DMS153 (cell line): ENCODE results near the gene FBXL17.
"Not testable (repeated sequence)": the region's sequence is repeated elsewhere in the genome, so short reads cannot be mapped to it uniquely, and the experiment has no call there.

Source experiments
- DNase-seq: peaks from one replicate; lab custom pipeline; 2025; lab: John Stamatoyannopoulos, UW

Gene FBXL17

GRCh38 chr5:108311682-108312081 lies 70.2 kb downstream of the FBXL17 start:
- DNase-seq, result no peak

- DNase-seq, result no peak
These were observed 78.3 kb downstream of the FBXL17 start for GRCh38 chr5:108303611-108304010.

DNA sequence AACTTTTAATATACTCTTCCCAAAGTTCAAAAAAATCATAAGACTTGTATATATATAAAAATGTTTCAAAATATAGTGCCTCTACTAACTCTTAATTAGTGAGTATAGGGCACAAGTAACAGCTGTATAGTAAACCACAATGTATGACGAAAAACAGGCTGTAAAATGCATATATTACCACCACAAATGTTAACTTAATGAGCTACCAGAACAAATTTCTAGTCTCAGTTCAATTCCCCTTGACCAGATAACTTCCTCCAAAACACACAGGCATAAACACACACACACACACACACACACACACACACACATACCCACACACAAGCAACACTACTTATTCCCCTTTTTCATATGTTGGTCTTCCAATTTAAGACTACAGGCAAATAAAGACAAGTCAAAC lies 78.8 kb downstream of the FBXL17 start:
- no peak for DNase-seq

- no peak for DNase-seq
These were observed 84.8 kb downstream of the FBXL17 start for GRCh38 chr5:108297042-108297601.

DNA sequence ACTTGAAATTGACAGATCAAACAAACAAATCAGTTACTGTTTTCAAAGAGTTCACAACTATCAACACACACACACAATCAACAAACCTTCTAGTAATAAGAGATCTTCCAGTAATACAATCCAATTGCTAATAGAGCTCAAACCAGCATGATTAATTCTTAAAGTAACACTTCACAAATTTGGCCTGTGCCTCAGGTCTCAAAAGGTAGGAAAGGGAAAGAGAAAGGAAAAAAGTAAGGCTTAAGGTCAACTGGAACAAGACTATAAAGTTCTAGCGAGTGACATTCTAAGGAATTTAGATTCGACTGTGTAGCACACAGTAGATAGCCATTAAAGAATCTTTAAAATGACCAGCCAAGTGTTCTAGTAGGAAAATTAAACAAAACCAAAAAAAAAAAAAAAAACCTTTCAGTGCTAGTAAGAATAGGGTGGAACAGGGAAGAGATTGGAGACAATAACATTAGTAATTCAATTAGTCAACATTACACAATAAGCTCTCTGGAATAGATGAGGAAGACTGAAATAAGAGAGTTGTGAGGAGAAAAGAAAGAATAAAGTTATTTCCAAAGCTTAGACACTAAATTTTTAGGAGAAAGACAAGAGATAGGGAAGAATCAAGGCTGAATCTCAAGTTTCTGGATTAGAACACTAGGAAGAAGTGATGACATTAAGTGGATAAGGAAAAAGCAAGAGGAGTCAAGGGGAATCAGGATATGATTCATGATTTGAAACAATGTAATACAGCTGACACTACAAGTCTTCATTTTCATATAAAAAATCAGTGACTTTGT lies 86.1 kb downstream of the FBXL17 start:
- DNase-seq, result no peak

DNA sequence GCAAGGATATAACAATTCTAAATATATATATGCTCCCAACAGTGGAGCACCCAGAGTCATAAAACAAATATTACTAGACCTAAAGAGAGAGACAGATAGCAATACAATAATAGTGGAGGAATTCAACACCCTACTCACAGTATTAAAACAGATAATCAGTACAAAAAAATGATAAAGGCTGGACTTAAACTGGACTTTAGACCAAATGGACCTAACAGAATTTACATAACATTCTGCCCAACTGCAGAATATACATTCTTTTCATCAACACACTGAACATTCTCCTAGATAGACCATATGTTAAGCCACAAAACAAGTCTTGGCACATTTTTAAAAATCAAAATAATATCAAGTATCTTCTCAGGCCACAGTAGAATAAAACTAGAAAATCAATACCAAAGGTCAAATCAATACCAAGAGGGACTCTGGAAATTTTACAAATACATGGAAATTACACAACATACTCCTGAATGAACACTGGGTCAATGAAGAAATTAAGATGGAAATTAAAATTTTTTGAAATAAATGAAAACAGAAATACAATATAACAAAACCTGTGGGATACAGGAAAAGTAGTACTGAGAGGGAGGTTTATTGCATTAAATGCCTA lies 100.8 kb downstream of the FBXL17 start:
- no peak for DNase-seq

- no peak for DNase-seq
These were observed 101.7 kb downstream of the FBXL17 start for GRCh38 chr5:108280248-108280647.

GRCh38 chr5:108278285-108279240 lies 103.3 kb downstream of the FBXL17 start:
- no peak for DNase-seq

GRCh38 chr5:108276187-108277050 lies 105.5 kb downstream of the FBXL17 start:
- no peak for DNase-seq

DNA sequence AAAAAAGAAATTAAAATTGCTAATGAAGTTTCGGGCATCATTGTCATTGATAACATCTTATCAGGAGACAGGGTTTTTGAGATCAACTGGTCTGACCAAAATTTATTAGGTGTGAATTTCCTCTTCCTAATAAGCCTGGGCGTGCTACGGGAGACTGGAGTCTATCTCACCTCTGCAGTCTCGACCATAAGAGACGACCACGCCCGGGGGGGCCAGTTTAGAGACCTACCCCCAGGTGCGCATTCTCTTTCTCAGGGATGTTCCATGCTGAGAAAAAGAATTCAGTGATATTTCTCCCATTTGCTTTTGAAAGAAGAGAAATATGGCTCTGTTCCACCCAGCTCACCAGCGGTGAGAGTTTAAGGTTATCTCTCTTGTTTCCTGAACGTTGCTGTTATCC lies 107.8 kb downstream of the FBXL17 start:
- not testable (repeated sequence) for DNase-seq

GRCh38 chr5:108271127-108271526 lies 110.8 kb downstream of the FBXL17 start:
- no peak for DNase-seq

DNA sequence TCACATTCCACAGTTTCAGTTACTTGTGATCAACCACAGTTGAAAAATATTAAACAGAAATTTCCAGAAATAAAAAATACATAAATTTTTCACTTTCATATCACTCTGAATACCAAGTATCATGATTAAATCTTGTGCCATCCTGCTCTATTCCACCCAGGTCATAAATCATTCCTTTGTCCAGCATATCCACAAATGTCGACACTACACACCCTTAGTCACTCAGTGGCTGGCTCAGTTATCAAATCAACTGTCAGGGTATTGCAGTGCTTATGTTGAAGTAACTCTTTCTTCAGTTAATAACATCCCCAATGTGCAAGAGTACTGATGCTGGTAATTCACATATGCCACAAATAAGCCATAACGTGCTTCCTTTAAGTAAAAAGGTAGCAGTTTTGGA lies 115.7 kb downstream of the FBXL17 start:
- no peak for DNase-seq

DNA sequence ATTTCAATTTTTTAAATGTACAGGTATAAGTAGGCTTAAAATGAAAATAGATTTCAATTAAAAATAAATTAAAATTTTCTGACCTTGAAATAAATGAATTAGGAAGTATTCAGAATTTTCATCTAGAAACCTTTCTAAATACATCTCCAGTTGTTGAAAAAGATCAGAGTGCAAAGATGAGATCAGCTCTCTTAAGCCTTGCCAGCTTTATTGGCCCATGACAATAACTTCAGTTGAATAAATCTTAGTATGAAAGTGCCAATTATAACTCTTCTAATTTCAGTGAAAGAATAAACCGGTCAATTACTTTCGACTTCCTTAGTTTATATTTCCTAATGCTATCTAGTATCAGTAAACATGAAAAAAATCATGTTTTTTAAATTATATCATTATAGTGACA lies 117.4 kb downstream of the FBXL17 start:
- no peak for DNase-seq

DNA sequence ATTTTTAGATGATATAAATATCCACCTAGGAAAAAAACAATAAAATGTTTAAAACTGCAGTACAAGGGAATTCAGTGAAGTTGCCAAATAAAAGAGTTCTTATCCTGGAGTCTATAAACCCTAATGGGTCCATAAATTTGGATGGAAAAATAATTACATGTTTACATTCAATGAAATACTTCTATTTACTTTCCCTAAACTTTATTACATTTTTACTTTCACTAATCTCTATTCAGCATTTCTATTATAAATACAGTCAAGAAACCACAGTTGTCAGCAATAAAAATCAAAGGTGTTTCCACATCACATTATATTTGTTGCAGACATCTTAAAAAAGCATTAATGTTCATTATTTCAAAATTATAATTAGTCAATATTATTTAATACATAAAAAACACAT lies 118.6 kb downstream of the FBXL17 start:
- no peak for DNase-seq

- no peak for DNase-seq
These were observed 121.1 kb downstream of the FBXL17 start for GRCh38 chr5:108260858-108261170.

DNA sequence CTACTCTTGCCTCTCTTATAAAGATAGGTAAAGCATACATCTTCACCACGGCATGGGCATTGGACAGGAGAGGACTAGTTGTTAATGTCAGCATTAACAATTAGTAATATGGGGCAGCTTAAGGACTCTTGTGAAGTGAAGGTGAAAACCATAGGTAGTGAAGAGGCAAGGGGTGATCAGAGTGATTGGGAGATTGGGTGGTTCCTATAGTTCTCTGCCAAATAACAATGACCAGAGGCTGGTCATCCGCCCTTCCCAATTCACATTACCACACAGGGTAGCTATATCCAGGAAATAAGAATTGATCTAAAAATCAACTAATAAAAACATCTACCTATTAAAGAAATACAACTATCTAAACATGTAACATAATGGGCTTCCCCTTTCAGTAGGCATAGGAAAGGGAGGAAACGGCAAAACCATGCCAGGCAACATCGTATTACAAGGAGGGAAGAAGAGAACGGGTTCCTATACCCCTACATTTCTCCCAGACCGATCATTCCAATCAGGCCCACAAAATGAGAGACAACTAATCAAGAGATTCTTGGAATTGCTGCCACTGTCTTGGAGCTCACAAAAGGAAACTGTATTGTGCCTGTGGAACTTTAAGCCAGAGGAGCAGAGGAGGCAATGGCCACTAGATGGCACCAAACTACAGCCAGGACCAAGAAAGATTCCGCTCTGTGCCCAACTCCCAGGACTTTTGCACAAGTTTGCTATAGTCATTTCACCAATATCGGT lies 121.6 kb downstream of the FBXL17 start:
- no peak for DNase-seq

DNA sequence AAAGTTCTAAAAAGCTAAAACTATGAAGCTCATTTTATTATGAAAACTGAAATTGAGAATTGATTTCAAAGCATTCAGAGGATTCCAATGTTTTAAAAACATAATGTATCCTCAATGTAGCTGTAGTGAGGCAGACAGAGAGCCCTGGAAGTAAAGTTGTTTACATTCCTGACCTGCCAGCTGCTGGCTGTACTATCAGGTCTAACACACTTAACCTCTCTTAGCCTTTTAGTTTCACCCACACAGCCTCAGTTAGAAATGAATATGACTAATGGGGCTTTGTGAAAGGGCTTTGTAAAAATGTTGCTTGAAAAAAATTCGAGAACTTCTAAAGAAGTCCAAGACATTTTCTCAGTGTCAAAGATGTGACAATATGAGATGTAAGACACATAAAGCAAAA lies 122.6 kb downstream of the FBXL17 start:
- DNase-seq, result no peak

DNA sequence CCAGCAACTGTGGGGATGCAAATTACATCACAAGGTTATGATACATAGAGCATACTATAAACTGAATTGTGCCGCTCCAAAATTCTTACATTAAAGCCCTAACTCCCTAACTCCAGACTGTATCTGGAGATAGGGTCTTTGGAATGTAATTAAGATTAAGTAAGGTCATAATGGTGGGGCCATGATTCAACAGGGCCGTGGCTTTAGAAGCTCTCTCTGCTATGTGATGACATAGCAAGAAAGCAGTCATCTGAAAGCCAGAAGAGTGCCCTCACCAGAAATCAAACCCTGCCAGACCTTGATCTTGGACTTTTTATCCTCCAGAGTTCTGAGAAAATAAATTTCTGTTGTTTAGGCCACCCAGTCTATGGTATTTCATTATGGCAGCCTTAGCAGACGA lies 123.9 kb downstream of the FBXL17 start:
- no peak for DNase-seq

DNA sequence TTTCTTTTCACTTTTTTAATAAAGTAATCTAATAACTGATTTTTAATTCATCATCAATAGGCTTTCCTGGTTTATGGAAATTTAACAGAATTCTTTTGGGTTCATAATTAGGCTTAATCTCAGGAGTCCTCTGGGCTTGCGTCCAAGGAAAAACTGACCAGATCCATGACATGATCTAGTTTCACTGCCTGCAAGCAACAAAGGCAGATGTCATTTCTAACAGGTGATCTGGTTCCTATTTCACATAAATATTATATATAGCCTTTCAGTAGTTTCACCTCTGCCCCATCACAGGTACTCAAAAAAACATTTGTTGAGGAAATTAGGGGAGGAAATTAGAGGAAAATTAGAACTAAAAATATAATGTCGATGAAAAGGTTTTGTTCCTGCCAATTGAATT lies 126.4 kb downstream of the FBXL17 start:
- no peak for DNase-seq

DNA sequence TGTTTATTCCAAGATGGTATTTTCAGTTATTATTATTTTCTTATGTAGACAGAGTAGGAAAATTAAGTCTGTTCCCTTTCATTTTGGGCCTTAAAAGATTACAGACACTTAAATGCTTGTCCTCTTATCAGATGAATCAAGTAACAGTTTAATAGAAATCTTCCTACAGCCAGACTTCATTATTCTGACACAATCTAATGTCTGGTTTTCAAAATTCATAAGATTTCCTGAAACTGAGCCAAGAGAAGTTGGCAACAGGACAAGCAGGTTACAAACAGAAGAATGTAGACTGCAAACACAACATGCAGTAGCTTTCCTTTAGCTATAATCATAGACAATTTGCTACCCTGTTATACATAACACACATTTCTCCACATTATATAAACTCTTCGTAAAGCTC lies 130.5 kb downstream of the FBXL17 start:
- no peak for DNase-seq
